Measurements from ENCODE around the gene TMEFF1.

- TF ChIP-seq CTCF (IDR thresholded peaks at IDR 0.05) (no peak), POLR2AphosphoS5 (IDR thresholded peaks at IDR 0.05) (no peak)
These were observed 31.0 kb upstream of the TMEFF1 start for GRCh38 chr9:100441911-100442361.

Data from sigmoid colon (tissue), 4 donors.